Endothelial cell of coronary artery (primary cell): Measurements from ENCODE around the gene MSX1. TPM values are rescaled to one million over a fixed set of nuclear protein-coding genes. Genes with fewer than 3 reads are reported as not detected.

Source experiments
- total RNA-seq: library from RNA; depleted of rRNA; stranded (reverse); fragments of >200 nt; gene quantifications from 2 replicates; pipeline ENCODE4 v1.2.3, GENCODE V29; 2014

Gene MSX1
- total RNA-seq: 3.5 and 3.6 TPM in 2 replicates

DNA sequence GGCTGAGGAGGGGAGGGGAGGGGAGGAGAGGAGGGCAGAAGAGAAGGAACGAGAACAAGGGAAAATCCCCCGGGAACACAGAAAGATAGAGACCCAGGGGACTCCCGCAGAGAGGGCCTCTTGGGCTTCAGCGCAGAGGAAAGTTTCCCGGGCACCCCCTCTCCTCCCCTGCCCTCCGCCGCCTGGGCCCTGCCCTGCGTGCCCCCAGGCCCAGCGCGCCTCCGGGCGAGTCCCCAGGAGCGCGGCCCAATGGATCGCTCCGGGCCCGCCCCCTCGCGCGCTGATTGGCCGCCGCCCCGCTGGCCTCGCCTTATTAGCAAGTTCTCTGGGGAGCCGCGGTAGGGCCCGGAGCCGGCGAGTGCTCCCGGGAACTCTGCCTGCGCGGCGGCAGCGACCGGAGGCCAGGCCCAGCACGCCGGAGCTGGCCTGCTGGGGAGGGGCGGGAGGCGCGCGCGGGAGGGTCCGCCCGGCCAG is at the start of gene MSX1:
MSX1 (plus strand) TSS at position 341 of the 474 bp plus-strand sequence. CDS start 235 bp downstream, outside the sequence.

Other genes starting within 250 kb of the MSX1 start
- gene CYTL1, start 159.8 kb downstream of the MSX1 start, total RNA-seq: 30.6 and 109 TPM in 2 replicates
- 9.8 and 17.7 TPM in 2 replicates for gene STK32B, start 191.8 kb downstream of the MSX1 start, total RNA-seq